Naive thymus-derived CD4-positive, alpha-beta T cell (primary cell): ENCODE data around the gene TTC34. TPM values are rescaled to one million over a fixed set of nuclear protein-coding genes. Genes with fewer than 3 reads are reported as not detected.

Experiments
- ATAC-seq: fragments of 150-1000 bp; cut with Tn5 transposase; 2 replicates; pipeline ENCODE4 v1.10.0; 2021; ENCODE audit warnings: mild to moderate bottlenecking, moderate library complexity
- CTCF ChIA-PET: fragments of 350-600 bp; sonication (Branson Sonifier 250); formaldehyde crosslinking; loops from one replicate; lab custom pipeline; 2021; ENCODE audit warnings: antibody characterized with exemption; lab: Charles Lee
- POLR2A ChIA-PET: fragments of 350-600 bp; sonication (Branson Sonifier 250); formaldehyde crosslinking; loops from one replicate; lab custom pipeline; 2021; ENCODE audit warnings: antibody characterized with exemption, inconsistent platforms; lab: Charles Lee
- DNase-seq, 9 donors: peaks; one replicate each; pipeline versions ENCODE4 v3.0.0 to v3.0.0-alpha.2; 2020 to 2022; ENCODE audit warnings: mixed read lengths in 1 of 9
- H3K27ac ChIP-seq: one replicate; pipeline ENCODE4 v1.7.0; 2013; ENCODE audit warnings: mild to moderate bottlenecking, low read depth, low read length, moderate library complexity
- H3K27me3 ChIP-seq, 2 donors: one replicate each; pipeline ENCODE4 v1.7.0; 2013; ENCODE audit warnings: low read length in 2 of 2, mild to moderate bottlenecking in 2 of 2, moderate library complexity in 2 of 2; ENCODE audit not compliant: control insufficient read depth in 2 of 2, insufficient read depth in 2 of 2
- H3K36me3 ChIP-seq, 3 experiments: 1 replicate in 2 of 3; 2 replicates in 1 of 3; pipeline ENCODE4 v1.7.0; 2013; ENCODE audit warnings: low read length in 3 of 3, mild to moderate bottlenecking in 3 of 3, moderate library complexity in 1 of 3; ENCODE audit not compliant: insufficient read depth in 3 of 3, control insufficient read depth in 2 of 3
- H3K4me1 ChIP-seq, 2 donors: one replicate each; pipeline ENCODE4 v1.7.0; 2013; ENCODE audit warnings: low read length in 2 of 2, mild to moderate bottlenecking in 2 of 2, moderate library complexity in 1 of 2; ENCODE audit not compliant: control insufficient read depth in 2 of 2, insufficient read depth in 2 of 2
- H3K4me3 ChIP-seq: 2 replicates; pipeline ENCODE4 v1.7.0; 2013; ENCODE audit warnings: mild to moderate bottlenecking, low read length
- H3K9me3 ChIP-seq, 3 experiments: 1 replicate in 2 of 3; 2 replicates in 1 of 3; pipeline ENCODE4 v1.7.0; 2013; ENCODE audit warnings: low read length in 3 of 3; ENCODE audit not compliant: control insufficient read depth in 2 of 3
- H3K27ac Mint-ChIP-seq, 9 donors: one replicate each; pipeline ENCODE4 v1.8.0; 2020 to 2022; ENCODE audit warnings: mixed read lengths in 9 of 9, mild to moderate bottlenecking in 8 of 9, moderate library complexity in 5 of 9, inconsistent platforms in 2 of 9
- H3K27me3 Mint-ChIP-seq, 5 donors: one replicate each; pipeline ENCODE4 v1.8.0; 2021 to 2022; ENCODE audit warnings: mixed read lengths in 5 of 5, mild to moderate bottlenecking in 1 of 5
- H3K36me3 Mint-ChIP-seq, 5 donors: one replicate each; pipeline ENCODE4 v1.8.0; 2020 to 2022; ENCODE audit warnings: mixed read lengths in 5 of 5, mild to moderate bottlenecking in 3 of 5, inconsistent platforms in 1 of 5
- H3K4me1 Mint-ChIP-seq, 7 donors: one replicate each; pipeline ENCODE4 v1.8.0; 2020 to 2022; ENCODE audit warnings: mixed read lengths in 7 of 7, mild to moderate bottlenecking in 3 of 7, inconsistent platforms in 1 of 7
- H3K4me3 Mint-ChIP-seq, 10 donors: one replicate each; pipeline ENCODE4 v1.8.0; 2020 to 2022; ENCODE audit warnings: mild to moderate bottlenecking in 10 of 10, mixed read lengths in 10 of 10, moderate library complexity in 6 of 10, inconsistent platforms in 2 of 10
- H3K9me3 Mint-ChIP-seq, 11 donors: one replicate each; pipeline ENCODE4 v1.8.0; 2020 to 2022; ENCODE audit warnings: mixed read lengths in 11 of 11, mild to moderate bottlenecking in 4 of 11, inconsistent platforms in 1 of 11, moderate library complexity in 1 of 11
- intact Hi-C, 2 donors: fragments of 100-400 bp; cut with micrococcal nuclease; formaldehyde crosslinking; loops; one replicate each; pipeline ENCODE4 v1.15.1; 2023
- polyA plus RNA-seq, 2 donors: library from polyadenylated mRNA; unstranded; fragments of 300-500 nt; fragmentation: Illumina TruSeq; gene quantifications; one replicate each; pipeline ENCODE4 v1.2.3, GENCODE V29; 2021
- total RNA-seq, 6 experiments: library from RNA in 5 of 6; stranded (reverse) in 5 of 6; gene quantifications; 1 replicate in 5 of 6; 2 replicates in 1 of 6; pipeline ENCODE4 v1.2.3 and lab custom pipeline; 2021 to 2026

TTC34 gene
- total and polyA plus RNA-seq, 7 experiments from 2014 or later: 0.28 to 8.0 (median 2.1) TPM

DNA sequence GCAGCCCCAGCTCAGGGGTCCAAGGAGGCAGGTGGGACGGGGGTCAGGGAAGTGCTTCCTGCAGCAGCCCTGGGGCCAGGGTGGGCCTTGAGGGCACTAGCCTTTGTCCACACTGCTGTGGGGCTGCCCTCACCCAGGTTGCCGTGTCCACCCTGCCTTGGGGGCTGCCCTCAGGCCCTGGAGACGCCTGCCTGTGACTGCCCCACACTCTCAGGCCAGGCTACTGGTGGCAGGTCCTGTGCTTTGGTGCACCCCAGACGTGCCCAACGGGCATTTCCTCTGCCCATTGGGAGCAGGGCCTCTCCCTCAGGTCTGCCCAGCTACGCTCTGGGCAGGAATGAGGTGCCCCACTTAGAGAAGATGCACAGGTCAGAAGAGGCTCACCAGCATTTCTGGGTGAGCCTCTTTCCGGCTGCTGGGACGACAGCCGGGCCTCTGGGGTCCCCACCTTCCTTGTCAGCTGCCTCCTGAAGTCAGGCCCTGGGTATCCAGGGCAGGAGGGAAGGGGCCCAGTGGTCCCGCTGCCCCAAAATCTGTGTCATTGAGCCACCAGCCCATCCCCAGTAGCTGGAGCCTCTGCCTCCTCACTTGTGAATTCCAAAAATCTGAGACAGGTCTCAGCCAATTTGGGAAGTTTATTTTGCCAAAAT, 166.0 kb downstream of the TTC34 start:
- Histone ChIP-seq H3K36me3 (no peaks in the 10 kb centered on the region), H3K4me3 (no peak overlapping the region), H3K9me3 (no peaks in the 10 kb centered on the region), H3K4me1 (no peaks in the 10 kb centered on the region), H3K27me3 (no peaks in the 10 kb centered on the region), H3K27ac (no peak overlapping the region)
- Mint-ChIP-seq H3K4me1 (peaks cover 0 to 18% (median 9%) of the 10 kb centered on the region in 7 donors), H3K9me3 (peaks cover 0 to 16% (median 0%) of the 10 kb centered on the region in 11 donors), H3K27me3 (peaks cover 0 to 10% (median 8%) of the 10 kb centered on the region in 5 donors), H3K4me3 (no peak overlapping the region), H3K27ac (no peak overlapping the region), H3K36me3 (peaks cover 0 to 12% (median 0%) of the 10 kb centered on the region in 5 donors)
- CTCF ChIA-PET: no interaction called here
- POLR2A ChIA-PET: interaction anchor here (0.5 to 1.1 kb wide), 4 partner anchors 80 to 895 kb away, joined by 3 to 4 read pairs (median 3); partner anchors contain the start of gene TNFRSF14
- ATAC-seq: no peak
- no peak for DNase-seq
- intact Hi-C loops: no loop called here

DNA sequence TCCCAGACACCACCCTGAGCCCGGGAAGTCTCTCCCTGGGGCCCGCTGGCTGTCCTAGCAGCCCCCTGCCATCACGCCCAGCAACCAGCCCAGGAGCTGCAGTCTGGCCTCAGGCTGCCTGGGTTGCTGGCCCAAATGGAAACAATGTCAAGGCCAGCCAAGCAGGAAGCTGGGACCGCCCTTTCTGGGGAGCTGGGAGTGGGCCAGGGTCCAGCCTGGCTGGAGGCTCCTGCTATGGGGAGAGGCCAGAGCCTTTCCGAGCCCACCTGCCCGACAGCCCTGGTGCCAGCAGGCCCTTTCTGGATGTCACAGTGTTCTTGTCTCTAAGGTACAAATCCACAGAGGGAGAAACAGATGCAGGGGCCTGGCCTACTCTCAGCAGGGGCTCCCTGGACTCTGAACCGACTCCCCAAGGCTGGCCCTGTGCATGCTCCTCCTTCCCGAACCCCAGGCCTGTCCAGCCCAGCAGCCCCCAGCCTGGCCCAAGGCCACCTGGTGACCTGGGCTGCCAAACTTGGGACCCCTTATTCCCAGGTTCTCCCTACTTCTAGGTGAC, 167.5 kb downstream of the TTC34 start:
- Mint-ChIP-seq H3K27me3 (peaks cover 4 to 19% (median 15%) of the 10 kb centered on the region in 5 donors), H3K9me3 (peaks cover 0 to 22% (median 0%) of the 10 kb centered on the region in 11 donors), H3K36me3 (peaks cover 0 to 18% (median 0%) of the 10 kb centered on the region in 5 donors), H3K4me3 (no peak overlapping the region), H3K4me1 (peaks cover 0 to 22% (median 11%) of the 10 kb centered on the region in 7 donors), H3K27ac (no peak overlapping the region)
- no peak for DNase-seq
- no peak overlapping the region for H3K27ac ChIP-seq
- intact Hi-C loops: no loop called here
- H3K4me3 ChIP-seq: no peak overlapping the region
- ChIA-PET POLR2A (no interaction called here), CTCF (no interaction called here)
- no peaks in the 10 kb centered on the region for H3K36me3 ChIP-seq
- ATAC-seq: no peak
- H3K27me3 ChIP-seq: peaks cover 0 to 6% of the 10 kb centered on the region in 2 donors
- no peaks in the 10 kb centered on the region for H3K9me3 ChIP-seq
- H3K4me1 ChIP-seq: no peaks in the 10 kb centered on the region

DNA sequence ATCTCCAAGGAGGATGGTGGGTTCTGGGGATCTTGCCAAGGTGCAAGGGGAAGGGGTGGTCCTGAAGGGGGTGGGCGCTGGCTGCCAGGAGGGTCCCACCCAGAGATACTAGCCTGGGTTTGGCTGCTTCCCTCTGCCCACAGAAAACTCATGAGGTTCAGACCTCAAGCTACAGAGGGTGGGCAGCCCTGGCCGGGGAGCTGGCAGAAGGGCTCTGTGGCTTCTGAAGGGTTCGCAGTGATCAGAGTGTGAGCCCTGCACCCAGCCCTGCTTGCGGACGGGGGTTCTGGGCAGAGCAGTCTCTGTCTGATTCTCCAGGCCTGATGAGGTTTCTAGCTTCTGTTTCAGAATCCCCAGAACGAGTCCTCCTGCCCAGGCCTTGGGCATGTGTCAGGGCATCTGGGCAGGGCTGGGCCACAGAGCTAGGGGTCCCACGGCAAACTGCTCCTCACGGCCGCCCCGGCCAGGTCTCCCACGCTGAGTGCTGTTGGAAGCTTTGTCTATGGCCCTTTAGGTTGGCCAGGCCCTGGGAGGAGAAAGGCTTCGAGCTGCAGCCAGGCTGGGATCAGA, 168.0 kb downstream of the TTC34 start:
- H3K4me1 ChIP-seq: no peaks in the 10 kb centered on the region
- Mint-ChIP-seq H3K9me3 (peaks cover 0 to 22% (median 0%) of the 10 kb centered on the region in 11 donors), H3K4me1 (peaks cover 0 to 22% (median 11%) of the 10 kb centered on the region in 7 donors), H3K27ac (no peak overlapping the region), H3K36me3 (peaks cover 0 to 18% (median 0%) of the 10 kb centered on the region in 5 donors), H3K27me3 (peaks cover 4 to 19% (median 15%) of the 10 kb centered on the region in 5 donors), H3K4me3 (no peak overlapping the region)
- H3K27ac ChIP-seq: no peak overlapping the region
- ATAC-seq (no peak), DNase-seq (no peak)
- H3K36me3 ChIP-seq: no peaks in the 10 kb centered on the region
- ChIA-PET CTCF (no interaction called here), POLR2A (interaction anchor here (1.3 kb wide), 1 partner anchor 48 kb away, joined by 4 read pairs; no protein-coding TSS in a partner anchor)
- no peaks in the 10 kb centered on the region for H3K9me3 ChIP-seq
- peaks cover 0 to 6% of the 10 kb centered on the region in 2 donors for H3K27me3 ChIP-seq
- intact Hi-C loops: no loop called here
- H3K4me3 ChIP-seq: no peak overlapping the region

DNA sequence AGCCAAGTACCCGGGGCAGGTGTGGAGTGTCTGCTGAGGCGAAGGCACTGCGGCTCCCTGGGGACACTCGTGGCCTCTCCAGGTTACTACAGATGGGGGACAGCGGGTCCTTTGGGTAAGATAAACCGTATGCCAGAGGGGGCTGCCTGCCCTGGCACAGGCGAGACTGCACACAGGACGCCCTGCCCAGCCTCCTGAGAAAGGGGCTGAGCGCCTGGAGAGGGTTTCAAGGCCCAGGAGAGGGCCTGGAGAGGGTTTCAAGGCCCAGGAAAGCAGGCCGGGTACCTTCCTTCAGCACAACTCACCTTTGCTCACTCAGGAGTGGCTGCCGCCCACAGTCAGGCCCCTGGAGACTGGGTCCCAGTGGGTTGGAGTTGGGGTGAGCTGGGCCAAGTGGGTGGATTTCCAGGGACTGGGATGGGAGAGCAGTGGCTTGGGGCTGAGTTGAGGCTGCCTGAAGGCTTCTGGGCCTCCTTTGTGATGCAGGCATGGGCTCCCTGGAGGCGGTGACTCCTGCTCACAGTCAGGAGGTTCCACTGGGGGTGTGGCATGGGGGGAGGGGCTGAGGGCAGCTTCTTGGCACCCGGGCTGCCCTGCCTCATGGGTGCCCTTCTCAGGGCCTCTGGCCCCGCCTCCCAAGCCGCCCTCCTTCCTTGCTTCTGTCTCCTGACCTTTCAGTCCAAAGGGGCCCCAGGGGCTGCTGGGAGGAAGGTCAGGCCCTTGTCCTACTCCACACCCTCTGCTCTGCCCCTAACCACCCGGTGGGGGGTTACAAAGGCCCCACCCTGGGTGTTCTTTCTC, 168.7 kb downstream of the TTC34 start, which contains the start of gene MMEL1:
Gene MMEL1 (minus strand): TSS at position 456 of the 801 bp plus-strand sequence. CDS start 3,532 bp downstream, outside the sequence.
- DNase-seq: peak in 1 of 9 donors; percentile 5

DNA sequence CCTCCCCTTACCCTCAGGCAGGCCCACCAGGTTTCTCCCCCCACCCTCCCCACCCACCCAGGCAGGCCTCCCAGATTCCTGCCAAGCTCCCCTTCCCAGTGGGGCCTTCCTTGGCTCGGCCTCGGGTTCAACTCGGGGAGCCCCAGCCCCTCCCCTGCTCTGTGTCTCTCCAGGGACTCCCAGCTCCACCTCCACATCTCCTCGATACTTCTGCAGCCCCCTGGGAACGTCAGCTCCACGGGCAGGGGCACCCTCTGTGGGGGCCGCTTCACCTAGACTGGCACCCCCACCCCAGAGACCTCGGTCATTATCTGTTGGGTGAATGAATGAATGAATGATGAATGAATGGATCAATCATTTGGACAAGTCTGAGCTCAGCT, 169.5 kb downstream of the TTC34 start:
- POLR2A ChIA-PET: interaction anchor here (1.3 kb wide), 1 partner anchor 47 kb away, joined by 4 read pairs; no protein-coding TSS in a partner anchor
- Histone ChIP-seq H3K4me1 (no peaks in the 10 kb centered on the region), H3K36me3 (no peaks in the 10 kb centered on the region), H3K27me3 (peaks cover 0 to 6% of the 10 kb centered on the region in 2 donors), H3K9me3 (no peaks in the 10 kb centered on the region), H3K4me3 (no peak overlapping the region), H3K27ac (no peak overlapping the region)
- ATAC-seq (no peak), DNase-seq (peak in 1 of 9 donors; percentile 1)
- peaks cover 11 to 26% (median 25%) of the 10 kb centered on the region in 5 donors for H3K27me3 Mint-ChIP-seq
- no peak overlapping the region for H3K4me3 Mint-ChIP-seq
- H3K27ac Mint-ChIP-seq: peak overlapping the region in 1 of 9 donors; percentile 38
- intact Hi-C loops: no loop called here
- CTCF ChIA-PET: no interaction called here
- peaks cover 0 to 19% (median 0%) of the 10 kb centered on the region in 11 donors for H3K9me3 Mint-ChIP-seq
- peaks cover 0 to 18% (median 0%) of the 10 kb centered on the region in 5 donors for H3K36me3 Mint-ChIP-seq
- H3K4me1 Mint-ChIP-seq: peaks cover 0 to 18% (median 15%) of the 10 kb centered on the region in 7 donors

More for the DNA sequence above, 168.7 kb downstream of the TTC34 start, which contains the start of gene MMEL1:
- Mint-ChIP-seq H3K4me1 (peaks cover 0 to 16% (median 8%) of the 10 kb centered on the region in 7 donors), H3K9me3 (peaks cover 0 to 22% (median 0%) of the 10 kb centered on the region in 11 donors), H3K4me3 (no peak within 1 kb of the TSS), H3K27me3 (peaks cover 4 to 20% (median 19%) of the 10 kb centered on the region in 5 donors), H3K27ac (peak within 1 kb of the TSS in 1 of 9 donors; percentile 38), H3K36me3 (peaks cover 0 to 18% (median 0%) of the 10 kb centered on the region in 5 donors)
- intact Hi-C loops: no loop called here
- no peaks in the 10 kb centered on the region for H3K36me3 ChIP-seq
- H3K27ac ChIP-seq: no peak within 1 kb of the TSS
- H3K27me3 ChIP-seq: peaks cover 0 to 6% of the 10 kb centered on the region in 2 donors
- no peak for ATAC-seq
- CTCF ChIA-PET: no interaction called here
- POLR2A ChIA-PET: interaction anchor here (1.3 kb wide), 1 partner anchor 48 kb away, joined by 4 read pairs; no protein-coding TSS in a partner anchor
- H3K4me1 ChIP-seq: no peaks in the 10 kb centered on the region
- no peak within 1 kb of the TSS for H3K4me3 ChIP-seq
- no peaks in the 10 kb centered on the region for H3K9me3 ChIP-seq
